HepG2 (cell line): ENCODE data around the gene TANC1. TPM values are rescaled to one million over a fixed set of nuclear protein-coding genes. Genes with fewer than 3 reads are reported as not detected.

Source experiments
- ASH2L ChIP-seq: fragments of 300-600, 200-600 bp; sonication (generic); IDR thresholded peaks from 2 replicates; pipeline ENCODE4 v1.7.0; 2017; ENCODE audit warnings: low read depth, mild to moderate bottlenecking, moderate library complexity, mixed read lengths, low read length; ENCODE audit not compliant: insufficient read length
- ETV5 ChIP-seq: IDR thresholded peaks from 2 replicates; pipeline ENCODE4 v1.6.1; 2018; ENCODE audit warnings: missing biosample characterization, missing genetic modification reagents, inconsistent platforms, borderline replicate concordance
- MYNN ChIP-seq: sonication (generic); formaldehyde crosslinking; IDR thresholded peaks from 2 replicates; pipeline ENCODE4 v1.4.0; 2020; ENCODE audit warnings: mild to moderate bottlenecking, low read depth, missing genetic modification reagents
- RARA ChIP-seq: IDR thresholded peaks from 2 replicates; pipeline ENCODE4 v1.6.1; 2016; ENCODE audit warnings: missing genetic modification reagents, missing compliant biosample characterization
- SMYD3 ChIP-seq: sonication (generic); formaldehyde crosslinking; IDR thresholded peaks from 2 replicates; pipeline ENCODE4 v1.8.1; 2023; ENCODE audit warnings: mild to moderate bottlenecking, missing genetic modification reagents
- SOX6 ChIP-seq, 2 experiments: fragments of 450-650 bp in 1 of 2; sonication (generic) in 1 of 2; formaldehyde crosslinking in 1 of 2; IDR thresholded peaks; 2 replicates each; pipeline versions ENCODE4 v1.4.0 to v1.6.1; 2017 to 2020; ENCODE audit warnings: antibody characterized with exemption in 1 of 2, mild to moderate bottlenecking in 1 of 2, missing genetic modification reagents in 1 of 2
- ZBTB20 ChIP-seq: sonication (generic); formaldehyde crosslinking; IDR thresholded peaks from 2 replicates; pipeline ENCODE4 v1.8.1; 2023; ENCODE audit warnings: missing genetic modification reagents, low read depth, mild to moderate bottlenecking, borderline replicate concordance
- ZNF160 ChIP-seq: sonication (generic); formaldehyde crosslinking; IDR thresholded peaks from 2 replicates; pipeline ENCODE4 v1.8.0; 2022; ENCODE audit warnings: mild to moderate bottlenecking, inconsistent platforms, missing genetic modification reagents
- ZNF224 ChIP-seq: sonication (generic); formaldehyde crosslinking; IDR thresholded peaks from 2 replicates; pipeline ENCODE4 v1.5.0; 2020; ENCODE audit warnings: mild to moderate bottlenecking, missing genetic modification reagents
- ZNF709 ChIP-seq: sonication (generic); formaldehyde crosslinking; IDR thresholded peaks from 2 replicates; pipeline ENCODE4 v1.5.0; 2020; ENCODE audit warnings: mild to moderate bottlenecking, missing genetic modification reagents
- ZNF766 ChIP-seq: sonication (generic); formaldehyde crosslinking; IDR thresholded peaks from 2 replicates; pipeline ENCODE4 v1.5.0; 2020; ENCODE audit warnings: missing genetic modification reagents, borderline replicate concordance
- ZNF83 ChIP-seq: sonication (generic); formaldehyde crosslinking; IDR thresholded peaks from 2 replicates; pipeline ENCODE4 v1.4.0; 2020; ENCODE audit warnings: missing genetic modification reagents, mild to moderate bottlenecking, borderline replicate concordance
- polyA plus RNA-seq, 8 experiments: library from polyadenylated mRNA; depleted of rRNA in 3 of 8; stranded (reverse) in 7 of 8; unstranded in 1 of 8; fragments of >200 nt; fragmentation: Illumina TruSeq in 4 of 8; extraction: Trizol in 4 of 8; gene quantifications; 2 replicates each; pipeline versions ENCODE4 v1.2.1 to v1.2.3, GENCODE V29; 2011 to 2016; ENCODE audit warnings: low read depth in 4 of 8, missing spikeins in 1 of 8, mixed read lengths in 1 of 8; ENCODE audit not compliant: insufficient read depth in 1 of 8
- total RNA-seq, 5 experiments: library from RNA; depleted of rRNA; stranded (reverse); fragments of >200 nt; fragmentation: Illumina TruSeq; extraction: Trizol; gene quantifications; 2 replicates each; pipeline ENCODE4 v1.2.3, GENCODE V29; 2016; ENCODE audit warnings: low read depth in 1 of 5
- TF ChIP-seq, protein P1 (sequence below): sonication (generic); formaldehyde crosslinking; IDR thresholded peaks from 2 replicates; pipeline ENCODE4 v1.5.0; 2020; ENCODE audit warnings: mild to moderate bottlenecking, missing genetic modification reagents, moderate library complexity
- TF ChIP-seq, protein P2 (sequence below): sonication (generic); formaldehyde crosslinking; IDR thresholded peaks from 2 replicates; pipeline ENCODE4 v1.5.1; 2020; ENCODE audit warnings: mild to moderate bottlenecking, missing genetic modification reagents, borderline replicate concordance
- TF ChIP-seq, protein P3 (sequence below): sonication (generic); formaldehyde crosslinking; IDR thresholded peaks from 2 replicates; pipeline ENCODE4 v1.8.0; 2022; ENCODE audit warnings: low read depth, missing genetic modification reagents
- TF ChIP-seq, protein P4 (sequence below): sonication (generic); formaldehyde crosslinking; IDR thresholded peaks from 2 replicates; pipeline ENCODE4 v1.4.0; 2020; ENCODE audit warnings: missing genetic modification reagents, mild to moderate bottlenecking, borderline replicate concordance
- TF ChIP-seq, protein P5 (sequence below): conservative IDR thresholded peaks from 2 replicates; pipeline ENCODE4 v1.6.1; 2018; ENCODE audit warnings: missing genetic modification reagents

TANC1 gene
- total and polyA plus RNA-seq, 2 of the 13 experiments (the other 11 are each of a cell fraction or from before 2014, with no cell fraction given): 2.3 to 5.6 TPM

DNA sequence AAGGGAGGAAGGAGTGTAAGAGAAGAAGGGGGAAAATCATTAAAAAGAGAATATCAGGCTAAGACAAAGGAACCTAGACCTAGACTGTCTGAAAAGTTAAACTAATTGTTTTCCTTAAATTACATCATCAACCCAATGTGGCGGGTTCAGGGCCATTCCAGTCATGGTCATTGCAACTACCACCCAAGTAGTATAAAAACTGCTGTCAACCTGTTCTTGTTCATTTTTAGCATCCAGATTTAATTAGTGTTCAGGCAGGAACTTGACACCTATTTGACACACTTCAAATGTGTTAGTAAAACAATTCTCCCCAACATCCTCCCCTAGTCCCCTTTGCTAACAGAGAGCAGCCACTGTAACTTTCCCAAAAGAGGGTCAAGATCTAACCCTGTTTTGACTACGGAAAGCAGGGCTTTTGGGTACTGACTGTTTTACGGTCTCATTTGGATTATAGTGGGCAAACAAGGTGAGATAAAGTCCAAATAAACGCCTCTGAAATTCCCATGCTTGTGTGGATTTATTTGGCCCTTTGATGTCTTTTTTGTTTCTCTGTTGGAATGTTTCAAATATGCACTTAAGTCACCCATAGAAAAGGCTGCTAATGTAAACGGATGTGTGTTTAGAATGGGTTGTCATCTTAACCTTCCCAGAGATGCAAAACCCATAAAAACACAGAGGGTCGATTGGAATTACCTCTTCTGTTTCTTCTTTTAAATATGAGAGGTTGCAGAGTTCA is 19.3 kb upstream of the TANC1 start (continued):
- TF ChIP-seq, protein P1, sequence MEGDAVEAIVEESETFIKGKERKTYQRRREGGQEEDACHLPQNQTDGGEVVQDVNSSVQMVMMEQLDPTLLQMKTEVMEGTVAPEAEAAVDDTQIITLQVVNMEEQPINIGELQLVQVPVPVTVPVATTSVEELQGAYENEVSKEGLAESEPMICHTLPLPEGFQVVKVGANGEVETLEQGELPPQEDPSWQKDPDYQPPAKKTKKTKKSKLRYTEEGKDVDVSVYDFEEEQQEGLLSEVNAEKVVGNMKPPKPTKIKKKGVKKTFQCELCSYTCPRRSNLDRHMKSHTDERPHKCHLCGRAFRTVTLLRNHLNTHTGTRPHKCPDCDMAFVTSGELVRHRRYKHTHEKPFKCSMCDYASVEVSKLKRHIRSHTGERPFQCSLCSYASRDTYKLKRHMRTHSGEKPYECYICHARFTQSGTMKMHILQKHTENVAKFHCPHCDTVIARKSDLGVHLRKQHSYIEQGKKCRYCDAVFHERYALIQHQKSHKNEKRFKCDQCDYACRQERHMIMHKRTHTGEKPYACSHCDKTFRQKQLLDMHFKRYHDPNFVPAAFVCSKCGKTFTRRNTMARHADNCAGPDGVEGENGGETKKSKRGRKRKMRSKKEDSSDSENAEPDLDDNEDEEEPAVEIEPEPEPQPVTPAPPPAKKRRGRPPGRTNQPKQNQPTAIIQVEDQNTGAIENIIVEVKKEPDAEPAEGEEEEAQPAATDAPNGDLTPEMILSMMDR (CRISPR knock-in tag): no peak
- TF ChIP-seq SMYD3 (no peak), ETV5 (CRISPR knock-in tag) (no peak), ASH2L (peak; percentile 26), ZNF83 (CRISPR knock-in tag) (no peak), MYNN (CRISPR knock-in tag) (no peak), SOX6 (IDR thresholded peaks at IDR 0.05) (no peak), SOX6 (CRISPR knock-in tag; IDR thresholded peaks at IDR 0.05) (peak; percentile 81), ZNF160 (CRISPR knock-in tag) (no peak), RARA (CRISPR knock-in tag) (peak; percentile 27; the same call in 1 of the 2 replicates), ZNF766 (CRISPR knock-in tag) (no peak), ZNF709 (CRISPR knock-in tag) (no peak), ZNF224 (CRISPR knock-in tag) (no peak), ZBTB20 (no peak)
- TF ChIP-seq, protein P2, sequence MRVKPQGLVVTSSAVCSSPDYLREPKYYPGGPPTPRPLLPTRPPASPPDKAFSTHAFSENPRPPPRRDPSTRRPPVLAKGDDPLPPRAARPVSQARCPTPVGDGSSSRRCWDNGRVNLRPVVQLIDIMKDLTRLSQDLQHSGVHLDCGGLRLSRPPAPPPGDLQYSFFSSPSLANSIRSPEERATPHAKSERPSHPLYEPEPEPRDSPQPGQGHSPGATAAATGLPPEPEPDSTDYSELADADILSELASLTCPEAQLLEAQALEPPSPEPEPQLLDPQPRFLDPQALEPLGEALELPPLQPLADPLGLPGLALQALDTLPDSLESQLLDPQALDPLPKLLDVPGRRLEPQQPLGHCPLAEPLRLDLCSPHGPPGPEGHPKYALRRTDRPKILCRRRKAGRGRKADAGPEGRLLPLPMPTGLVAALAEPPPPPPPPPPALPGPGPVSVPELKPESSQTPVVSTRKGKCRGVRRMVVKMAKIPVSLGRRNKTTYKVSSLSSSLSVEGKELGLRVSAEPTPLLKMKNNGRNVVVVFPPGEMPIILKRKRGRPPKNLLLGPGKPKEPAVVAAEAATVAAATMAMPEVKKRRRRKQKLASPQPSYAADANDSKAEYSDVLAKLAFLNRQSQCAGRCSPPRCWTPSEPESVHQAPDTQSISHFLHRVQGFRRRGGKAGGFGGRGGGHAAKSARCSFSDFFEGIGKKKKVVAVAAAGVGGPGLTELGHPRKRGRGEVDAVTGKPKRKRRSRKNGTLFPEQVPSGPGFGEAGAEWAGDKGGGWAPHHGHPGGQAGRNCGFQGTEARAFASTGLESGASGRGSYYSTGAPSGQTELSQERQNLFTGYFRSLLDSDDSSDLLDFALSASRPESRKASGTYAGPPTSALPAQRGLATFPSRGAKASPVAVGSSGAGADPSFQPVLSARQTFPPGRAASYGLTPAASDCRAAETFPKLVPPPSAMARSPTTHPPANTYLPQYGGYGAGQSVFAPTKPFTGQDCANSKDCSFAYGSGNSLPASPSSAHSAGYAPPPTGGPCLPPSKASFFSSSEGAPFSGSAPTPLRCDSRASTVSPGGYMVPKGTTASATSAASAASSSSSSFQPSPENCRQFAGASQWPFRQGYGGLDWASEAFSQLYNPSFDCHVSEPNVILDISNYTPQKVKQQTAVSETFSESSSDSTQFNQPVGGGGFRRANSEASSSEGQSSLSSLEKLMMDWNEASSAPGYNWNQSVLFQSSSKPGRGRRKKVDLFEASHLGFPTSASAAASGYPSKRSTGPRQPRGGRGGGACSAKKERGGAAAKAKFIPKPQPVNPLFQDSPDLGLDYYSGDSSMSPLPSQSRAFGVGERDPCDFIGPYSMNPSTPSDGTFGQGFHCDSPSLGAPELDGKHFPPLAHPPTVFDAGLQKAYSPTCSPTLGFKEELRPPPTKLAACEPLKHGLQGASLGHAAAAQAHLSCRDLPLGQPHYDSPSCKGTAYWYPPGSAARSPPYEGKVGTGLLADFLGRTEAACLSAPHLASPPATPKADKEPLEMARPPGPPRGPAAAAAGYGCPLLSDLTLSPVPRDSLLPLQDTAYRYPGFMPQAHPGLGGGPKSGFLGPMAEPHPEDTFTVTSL: peak; percentile 72; the same call in 1 of the 2 replicates
- TF ChIP-seq, protein P3, sequence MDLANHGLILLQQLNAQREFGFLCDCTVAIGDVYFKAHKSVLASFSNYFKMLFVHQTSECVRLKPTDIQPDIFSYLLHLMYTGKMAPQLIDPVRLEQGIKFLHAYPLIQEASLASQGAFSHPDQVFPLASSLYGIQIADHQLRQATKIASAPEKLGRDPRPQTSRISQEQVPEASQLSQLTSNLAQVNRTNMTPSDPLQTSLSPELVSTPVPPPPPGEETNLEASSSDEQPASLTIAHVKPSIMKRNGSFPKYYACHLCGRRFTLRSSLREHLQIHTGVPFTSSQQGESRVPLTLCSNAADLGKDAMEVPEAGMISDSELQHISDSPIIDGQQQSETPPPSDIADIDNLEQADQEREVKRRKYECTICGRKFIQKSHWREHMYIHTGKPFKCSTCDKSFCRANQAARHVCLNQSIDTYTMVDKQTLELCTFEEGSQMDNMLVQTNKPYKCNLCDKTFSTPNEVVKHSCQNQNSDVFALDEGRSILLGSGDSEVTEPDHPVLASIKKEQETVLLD (CRISPR knock-in tag): no peak
- TF ChIP-seq, protein P4, sequence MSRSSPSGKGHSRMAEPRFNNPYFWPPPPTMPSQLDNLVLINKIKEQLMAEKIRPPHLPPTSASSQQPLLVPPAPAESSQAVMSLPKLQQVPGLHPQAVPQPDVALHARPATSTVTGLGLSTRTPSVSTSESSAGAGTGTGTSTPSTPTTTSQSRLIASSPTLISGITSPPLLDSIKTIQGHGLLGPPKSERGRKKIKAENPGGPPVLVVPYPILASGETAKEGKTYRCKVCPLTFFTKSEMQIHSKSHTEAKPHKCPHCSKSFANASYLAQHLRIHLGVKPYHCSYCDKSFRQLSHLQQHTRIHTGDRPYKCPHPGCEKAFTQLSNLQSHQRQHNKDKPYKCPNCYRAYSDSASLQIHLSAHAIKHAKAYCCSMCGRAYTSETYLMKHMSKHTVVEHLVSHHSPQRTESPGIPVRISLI (CRISPR knock-in tag): peak; percentile 50; the same call in 1 of the 2 replicates
- TF ChIP-seq, protein P5, sequence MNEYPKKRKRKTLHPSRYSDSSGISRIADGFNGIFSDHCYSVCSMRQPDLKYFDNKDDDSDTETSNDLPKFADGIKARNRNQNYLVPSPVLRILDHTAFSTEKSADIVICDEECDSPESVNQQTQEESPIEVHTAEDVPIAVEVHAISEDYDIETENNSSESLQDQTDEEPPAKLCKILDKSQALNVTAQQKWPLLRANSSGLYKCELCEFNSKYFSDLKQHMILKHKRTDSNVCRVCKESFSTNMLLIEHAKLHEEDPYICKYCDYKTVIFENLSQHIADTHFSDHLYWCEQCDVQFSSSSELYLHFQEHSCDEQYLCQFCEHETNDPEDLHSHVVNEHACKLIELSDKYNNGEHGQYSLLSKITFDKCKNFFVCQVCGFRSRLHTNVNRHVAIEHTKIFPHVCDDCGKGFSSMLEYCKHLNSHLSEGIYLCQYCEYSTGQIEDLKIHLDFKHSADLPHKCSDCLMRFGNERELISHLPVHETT (CRISPR knock-in tag): no peak
